Forelimb muscle (tissue), 1 donor: ENCODE results near the gene TRIM59. TPM values are rescaled to one million over a fixed set of nuclear protein-coding genes. Genes with fewer than 3 reads are reported as not detected.
A peak's percentile ranks its signal among the peaks of the same experiment; 100 is the strongest.
"Not testable (repeated sequence)": the region's sequence is repeated elsewhere in the genome, so short reads cannot be mapped to it uniquely, and the experiment has no call there.

Source experiments
- DNase-seq: peaks from one replicate; pipeline ENCODE4 v3.0.0-alpha.2; 2013; ENCODE audit warnings: low read depth
- polyA plus RNA-seq: library from polyadenylated mRNA; unstranded; fragments of 120-200 nt; gene quantifications from one replicate; pipeline ENCODE4 v1.2.1, GENCODE V29; 2013; ENCODE audit not compliant: insufficient read length

The TRIM59 gene
- polyA plus RNA-seq, 1 donor, result 6.5 TPM

DNA sequence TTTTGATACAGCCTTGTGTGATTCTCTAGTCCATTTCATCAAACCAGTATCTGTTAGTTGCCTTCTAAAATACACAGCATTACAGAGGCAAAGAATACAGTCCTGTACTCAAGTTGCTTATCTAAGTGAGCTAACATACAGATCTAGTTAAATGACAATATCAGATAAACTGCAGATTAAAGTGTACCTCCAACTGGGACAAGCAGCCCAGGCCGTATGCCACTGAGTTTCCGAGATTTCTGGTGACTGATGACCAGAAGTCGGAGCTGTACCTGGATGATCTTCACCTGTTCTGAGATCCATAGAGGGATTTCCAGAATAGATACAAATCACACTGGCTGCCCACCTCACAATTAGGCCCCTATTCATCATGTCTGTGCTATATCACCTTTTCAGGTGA lies 6.3 kb upstream of the TRIM59 start:
- no peak for DNase-seq

GRCh38 chr3:160454995-160455394 lies 5.4 kb upstream of the TRIM59 start:
- DNase-seq, result no peak

GRCh38 chr3:160452251-160452650 lies 2.7 kb upstream of the TRIM59 start:
- DNase-seq, result not testable (repeated sequence)

- no peak for DNase-seq
Measured at GRCh38 chr3:160451602-160452001, 2.0 kb upstream of the TRIM59 start.

DNA sequence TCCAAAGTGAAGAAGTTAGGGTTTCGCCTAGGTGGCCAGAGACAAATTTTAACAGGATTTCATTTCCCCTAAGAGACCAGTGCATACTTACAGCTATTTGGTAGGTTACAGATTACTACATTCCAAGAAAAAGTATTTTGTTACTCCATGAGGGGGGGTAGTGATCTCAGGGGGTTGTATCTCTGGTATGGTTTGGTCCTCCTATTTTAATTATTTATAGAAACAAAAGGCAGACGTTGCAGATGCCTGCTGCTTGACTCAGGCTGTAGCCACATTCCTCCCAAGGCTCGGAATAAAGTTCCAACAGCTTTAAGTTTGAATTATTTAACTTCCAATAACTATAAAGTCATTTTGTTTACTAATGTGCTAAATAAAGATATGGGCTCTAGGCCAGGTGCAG lies 1.3 kb upstream of the TRIM59 start:
- DNase-seq, result no peak

- peak; percentile 25 for DNase-seq
Measured at GRCh38 chr3:160448845-160449635, 546 bp downstream of the TRIM59 start.

- DNase-seq, result no peak
Measured at GRCh38 chr3:160447544-160447943, 2.0 kb downstream of the TRIM59 start.

- no peak for DNase-seq
Measured at GRCh38 chr3:160446522-160447056, 3.0 kb downstream of the TRIM59 start.

DNA sequence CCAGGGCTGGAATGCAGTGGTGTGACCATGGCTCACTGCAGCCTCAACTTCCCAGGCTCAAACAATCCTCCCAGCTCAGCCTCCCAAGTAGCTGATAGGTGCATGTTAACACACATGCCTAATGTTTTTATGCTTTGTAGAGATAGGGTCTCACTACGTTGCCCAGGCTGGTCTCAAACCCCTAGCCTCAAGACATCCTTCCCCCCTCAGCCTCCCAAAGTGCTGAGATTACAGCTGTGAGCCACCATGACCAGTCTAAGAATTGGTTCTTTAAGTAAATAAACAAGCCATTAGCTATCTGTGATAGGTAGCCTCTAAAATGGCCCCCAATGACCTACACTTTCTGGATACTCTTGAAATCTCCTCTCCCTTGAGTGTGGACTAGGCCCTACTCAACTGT lies 3.7 kb downstream of the TRIM59 start:
- DNase-seq, result no peak

GRCh38 chr3:160444411-160444810 lies 5.2 kb downstream of the TRIM59 start:
- no peak for DNase-seq

DNA sequence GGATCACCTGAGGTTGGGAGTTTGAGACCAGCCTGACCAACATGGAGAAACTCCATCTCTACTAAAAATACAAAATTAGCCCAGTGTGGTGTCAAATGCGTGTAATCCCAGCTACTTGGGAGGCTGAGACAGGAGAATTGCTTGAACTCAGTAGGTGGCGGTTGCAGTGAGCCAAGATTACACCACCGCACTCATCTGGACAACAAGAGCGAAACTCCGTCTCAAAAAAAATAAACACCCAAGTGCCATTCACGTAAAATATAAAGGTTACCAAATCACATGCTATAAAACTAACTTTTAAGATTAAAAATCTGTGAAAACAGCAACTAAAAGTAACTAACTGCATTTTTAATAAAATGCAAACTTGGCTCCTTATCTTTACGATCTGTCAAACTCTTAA lies 8.9 kb downstream of the TRIM59 start:
- DNase-seq, result no peak

GRCh38 chr3:160437083-160437455 lies 12.5 kb downstream of the TRIM59 start:
- no peak for DNase-seq

- no peak for DNase-seq
Measured at GRCh38 chr3:160435747-160436146, 13.8 kb downstream of the TRIM59 start.

GRCh38 chr3:160435095-160435494 lies 14.5 kb downstream of the TRIM59 start:
- no peak for DNase-seq

- DNase-seq, result no peak
Measured at GRCh38 chr3:160434071-160434470, 15.5 kb downstream of the TRIM59 start.

DNA sequence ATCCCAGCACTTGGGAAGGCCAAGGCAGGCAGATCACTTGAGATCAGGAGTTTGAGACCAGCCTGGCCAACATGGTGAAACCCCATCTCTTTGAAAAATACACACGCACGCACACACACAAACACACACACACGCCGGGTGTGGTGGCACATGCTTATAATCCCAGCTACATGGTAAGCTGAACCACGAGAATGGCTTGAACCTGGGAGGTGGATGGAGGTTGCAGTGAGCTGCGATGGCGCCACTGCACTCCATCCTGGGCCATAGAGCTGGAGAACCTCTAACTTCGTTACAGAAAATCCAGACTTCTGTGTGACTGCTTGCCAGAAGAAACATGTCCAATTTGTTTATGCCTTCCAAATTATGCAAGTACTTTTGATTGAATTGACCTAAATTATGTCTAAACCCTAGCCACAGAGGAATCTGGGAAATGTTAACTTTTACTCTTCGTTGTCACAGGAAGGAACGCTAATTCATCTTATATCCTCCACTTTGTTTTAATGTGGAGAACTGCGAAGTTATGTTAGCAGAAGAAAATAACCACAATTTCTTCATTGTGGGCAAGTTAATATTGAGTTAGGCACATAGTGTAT lies 21.7 kb downstream of the TRIM59 start:
- no peak for DNase-seq

DNA sequence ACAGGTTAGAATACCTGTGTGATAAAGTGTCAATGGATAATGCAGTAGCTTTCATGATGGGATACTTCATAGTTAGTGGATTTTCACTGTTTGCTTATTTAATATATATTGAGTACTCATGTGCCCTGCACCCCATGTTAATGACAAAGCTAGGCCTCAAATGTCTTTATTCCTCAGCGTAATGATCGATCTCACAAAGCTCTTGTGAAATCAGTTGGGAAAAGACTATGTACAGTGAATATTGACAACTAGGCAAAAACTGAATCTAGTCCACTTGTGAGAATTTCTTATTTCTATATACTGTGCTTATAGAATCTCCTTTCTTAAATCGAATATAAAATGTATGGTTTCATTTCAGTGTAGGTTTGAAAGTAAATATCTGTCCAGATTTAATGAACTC lies 32.3 kb downstream of the TRIM59 start:
- DNase-seq, result no peak

DNA sequence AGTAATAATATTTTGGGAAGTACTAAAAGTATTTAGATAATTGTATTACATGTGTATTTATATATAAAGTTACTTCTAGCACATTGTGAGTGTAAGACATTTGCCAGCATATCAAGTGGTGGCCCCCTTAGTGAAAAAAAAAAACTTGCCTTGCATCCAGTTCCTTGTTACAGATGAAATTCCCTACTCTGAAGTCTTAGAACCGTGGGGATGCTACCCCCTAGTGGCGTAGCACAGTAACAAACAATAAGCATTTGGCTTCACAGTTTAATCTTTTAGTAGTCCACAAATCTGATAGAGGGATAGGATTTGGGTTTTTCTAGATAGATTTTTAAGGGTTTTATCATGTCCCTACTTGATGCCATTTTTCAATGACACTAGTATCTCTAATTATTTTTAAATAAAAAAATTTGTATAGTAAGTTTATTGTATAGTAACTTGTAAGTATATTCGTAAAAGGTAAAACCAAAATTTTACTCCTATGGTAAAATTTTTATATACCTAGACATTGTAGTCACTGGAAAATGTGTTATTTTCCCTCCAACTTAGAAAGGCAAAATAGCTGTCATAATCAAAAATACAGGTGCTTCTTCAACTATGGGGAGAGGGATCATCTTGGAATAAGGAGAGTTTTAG lies 35.9 kb downstream of the TRIM59 start:
- DNase-seq, result no peak

GRCh38 chr3:160412477-160412876 lies 37.1 kb downstream of the TRIM59 start:
- no peak for DNase-seq

DNA sequence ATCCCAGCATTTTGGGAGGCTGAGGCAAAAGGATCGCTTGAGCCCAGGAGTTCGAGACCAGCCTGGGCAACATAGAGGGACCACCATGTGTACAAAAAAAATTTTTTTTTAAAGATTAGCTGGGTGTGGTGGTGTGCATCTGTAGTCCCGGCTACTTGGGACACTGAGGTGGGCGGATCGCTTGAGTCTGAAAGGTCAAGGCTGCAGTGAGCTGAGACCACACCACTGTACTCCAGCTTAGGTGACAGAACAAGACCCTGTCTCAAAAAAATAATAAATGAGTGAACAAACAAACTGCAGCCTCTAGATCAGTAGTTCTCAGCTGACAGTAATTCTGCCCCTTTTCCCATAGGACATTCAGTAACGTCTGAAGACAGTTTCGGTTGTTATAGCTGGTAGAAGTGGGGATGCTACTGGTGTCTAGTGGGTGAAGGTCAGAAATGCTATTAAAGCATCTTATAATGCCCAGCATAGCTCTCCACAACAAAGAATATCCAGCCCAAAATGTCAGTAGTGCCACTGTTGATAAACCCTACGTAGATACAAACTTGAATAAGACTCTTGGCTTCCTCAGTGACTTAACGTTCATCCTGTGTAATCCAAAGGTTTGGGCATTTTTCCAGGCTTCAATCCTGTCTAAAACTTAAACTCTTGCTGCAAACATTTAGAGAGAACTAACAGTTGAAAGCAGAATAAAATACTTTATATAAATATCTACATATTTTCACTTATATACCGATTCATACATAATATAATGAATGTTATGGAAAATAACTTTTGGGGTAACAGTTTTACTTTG lies 39.6 kb downstream of the TRIM59 start:
- no peak for DNase-seq

DNA sequence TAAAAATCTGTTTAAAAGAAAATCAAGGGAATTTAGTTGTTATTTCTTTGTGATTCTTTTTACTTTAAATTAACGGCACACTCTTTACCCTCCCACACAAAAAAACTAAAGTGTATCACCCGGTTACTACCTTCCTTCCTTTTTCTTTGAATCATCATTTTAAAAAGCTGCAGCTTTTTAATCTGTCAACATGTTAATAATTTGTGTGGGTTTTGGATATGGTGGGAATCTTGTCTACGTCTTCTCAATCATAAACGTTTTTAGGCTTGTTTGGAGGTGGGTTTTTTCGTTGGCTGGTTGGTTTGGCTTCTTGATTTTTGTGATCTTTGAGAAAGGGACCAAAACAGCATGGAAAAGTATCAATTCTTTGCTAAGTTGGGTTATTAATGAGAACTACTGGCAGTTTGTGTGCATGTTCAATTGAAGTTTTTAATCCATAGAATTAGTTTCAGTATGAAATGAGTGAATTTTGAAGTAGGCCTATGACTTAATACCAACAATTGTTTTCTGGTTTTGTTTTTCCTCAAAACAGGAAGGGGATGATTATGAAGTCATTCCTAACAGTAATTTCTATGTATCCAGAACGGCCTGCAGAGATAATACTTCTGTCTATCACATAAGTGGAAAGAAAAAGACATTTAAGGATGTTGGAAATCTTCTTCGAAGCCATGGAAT lies 45.7 kb downstream of the TRIM59 start:
- no peak for DNase-seq
